Hematopoietic multipotent progenitor cell treated with erythropoietin and hydrocortisone succinate and interleukin-3 and kit ligand, for 4 days (in vitro differentiated cells): ENCODE results near the gene SCCPDH.
"Not testable (repeated sequence)": the region's sequence is repeated elsewhere in the genome, so short reads cannot be mapped to it uniquely, and the experiment has no call there.

Source experiments
- DNase-seq: peaks from one replicate; pipeline ENCODE4 v3.0.0-alpha.2; 2015

Gene SCCPDH

DNA sequence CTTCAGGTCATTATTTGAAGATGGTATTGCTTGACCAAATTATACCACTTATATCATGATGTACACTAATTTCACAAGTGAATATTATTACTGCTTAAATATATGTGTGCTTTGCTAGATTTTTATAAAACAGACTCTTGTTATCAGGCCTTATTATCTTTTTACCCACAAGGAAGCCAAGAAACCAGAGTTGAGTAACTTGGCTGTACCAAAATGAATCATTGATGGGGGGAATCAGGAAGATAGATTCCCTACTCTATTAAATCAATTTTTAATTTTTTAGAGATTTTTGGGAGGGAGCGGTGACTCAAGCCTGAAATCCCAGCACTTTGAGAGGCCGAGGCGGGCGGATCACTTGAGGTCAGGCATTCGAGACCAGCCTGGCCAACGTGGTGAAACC is 16.0 kb upstream of the SCCPDH start:
- DNase-seq, result peak; percentile 75

DNA sequence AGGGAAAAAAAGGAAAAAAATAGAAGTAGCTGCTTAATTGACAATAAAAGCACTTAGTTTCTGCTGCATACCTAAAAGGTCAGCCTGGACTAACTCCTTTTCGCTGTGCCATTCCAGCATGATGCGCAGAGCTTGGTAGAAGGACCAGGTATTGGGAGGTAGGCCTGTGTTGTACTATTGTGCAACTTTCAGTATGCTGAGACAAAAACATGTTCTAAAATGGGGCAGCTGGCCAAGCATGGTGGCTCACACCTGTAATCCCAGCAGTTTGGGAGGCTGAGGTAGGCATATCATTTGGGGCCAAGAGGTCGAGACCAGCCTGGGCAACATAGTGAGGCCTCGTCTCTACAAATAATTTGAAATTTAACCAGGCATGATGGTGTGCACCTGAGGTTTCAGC is 15.0 kb upstream of the SCCPDH start:
- DNase-seq, result no peak

- peak; percentile 62 for DNase-seq
Observed at GRCh38 chr1:246709835-246710234, 14.4 kb upstream of the SCCPDH start.

DNA sequence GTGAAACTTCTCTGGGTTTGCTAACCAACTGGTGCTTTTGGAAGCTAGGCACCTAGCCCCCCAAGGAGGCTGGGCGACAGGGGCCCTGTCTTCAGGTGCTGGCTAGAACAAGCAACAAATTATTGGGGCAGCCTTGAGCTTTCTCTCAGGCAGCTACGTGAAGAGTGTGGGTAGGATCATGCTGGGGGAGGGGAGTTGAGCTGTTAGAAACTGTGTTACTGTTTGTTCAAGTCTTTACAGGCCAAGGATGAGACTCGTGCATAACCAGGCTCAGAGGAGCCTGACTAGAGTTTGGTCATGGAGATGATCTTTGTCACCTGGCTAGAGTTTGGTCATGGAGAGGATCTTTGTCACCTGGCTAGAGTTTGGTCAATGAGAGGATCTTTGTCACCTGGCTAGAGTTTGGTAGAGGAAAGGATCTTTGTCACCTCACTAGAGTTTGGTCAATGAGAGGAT is 12.6 kb upstream of the SCCPDH start:
- DNase-seq, result no peak

DNA sequence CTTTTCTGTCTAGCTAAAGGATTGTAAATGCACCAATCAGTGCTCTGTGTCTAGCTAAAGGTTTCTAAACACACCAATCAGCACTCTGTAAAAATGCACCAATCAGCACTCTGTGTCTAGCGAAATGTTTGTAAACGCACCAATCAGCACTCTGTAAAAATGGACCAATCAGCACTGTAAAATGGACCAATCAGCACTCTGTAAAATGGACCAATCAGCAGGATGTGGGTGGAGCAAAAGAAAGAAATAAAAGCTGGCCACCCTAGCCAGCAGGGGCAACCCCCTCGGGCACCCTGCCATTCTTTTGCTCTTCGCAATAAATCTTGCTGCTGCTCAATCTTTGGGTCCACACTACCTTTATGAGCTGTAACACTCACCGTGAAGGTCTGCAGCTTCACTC is 11.8 kb upstream of the SCCPDH start:
- DNase-seq, result not testable (repeated sequence)

DNA sequence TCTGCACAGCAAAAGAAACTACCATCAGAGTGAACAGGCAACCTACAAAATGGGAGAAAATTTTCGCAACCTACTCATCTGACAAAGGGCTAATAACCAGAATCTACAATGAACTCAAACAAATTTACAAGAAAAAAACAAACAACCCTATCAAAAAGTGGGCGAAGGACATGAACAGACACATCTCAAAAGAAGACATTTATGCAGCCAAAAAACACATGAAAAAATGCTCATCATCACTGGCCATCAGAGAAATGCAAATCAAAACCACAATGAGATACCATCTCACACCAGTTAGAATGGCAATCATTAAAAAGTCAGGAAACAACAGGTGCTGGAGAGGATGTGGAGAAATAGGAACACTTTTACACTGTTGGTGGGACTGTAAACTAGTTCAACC is 4.8 kb upstream of the SCCPDH start:
- DNase-seq, result not testable (repeated sequence)

- DNase-seq, result not testable (repeated sequence)
Observed at GRCh38 chr1:246720814-246721213, 3.4 kb upstream of the SCCPDH start.

- DNase-seq, result no peak
Observed at GRCh38 chr1:246722720-246723119, 1.5 kb upstream of the SCCPDH start.

- peak; percentile 79 for DNase-seq
Observed at GRCh38 chr1:246724731-246725095, 504 bp downstream of the SCCPDH start.

DNA sequence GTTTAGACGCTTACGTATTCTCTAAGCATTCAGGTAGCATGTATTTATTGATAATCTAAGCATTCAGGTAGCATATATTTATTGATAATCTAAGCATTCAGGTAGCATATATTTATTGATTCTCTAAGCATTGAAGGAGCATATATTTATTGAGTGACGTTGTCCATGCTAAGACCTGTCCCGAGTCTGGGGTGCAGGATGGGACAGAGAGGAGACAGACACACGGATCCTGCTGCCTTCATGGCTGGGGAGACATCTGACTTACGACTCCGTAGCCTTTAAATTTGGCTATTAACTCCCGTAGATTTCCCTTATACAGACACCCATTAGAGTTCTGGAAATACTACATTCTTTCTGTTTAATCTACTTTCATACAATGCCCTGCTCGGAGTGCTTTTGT is 982 bp downstream of the SCCPDH start:
- peak; percentile 30 for DNase-seq

GRCh38 chr1:246726255-246726679 is 2.1 kb downstream of the SCCPDH start:
- DNase-seq, result peak; percentile 51

GRCh38 chr1:246726881-246727280 is 2.7 kb downstream of the SCCPDH start:
- DNase-seq, result no peak

GRCh38 chr1:246727594-246727993 is 3.4 kb downstream of the SCCPDH start:
- DNase-seq, result no peak

GRCh38 chr1:246728311-246728710 is 4.1 kb downstream of the SCCPDH start:
- no peak for DNase-seq

- not testable (repeated sequence) for DNase-seq
Observed at GRCh38 chr1:246729040-246729439, 4.8 kb downstream of the SCCPDH start.

DNA sequence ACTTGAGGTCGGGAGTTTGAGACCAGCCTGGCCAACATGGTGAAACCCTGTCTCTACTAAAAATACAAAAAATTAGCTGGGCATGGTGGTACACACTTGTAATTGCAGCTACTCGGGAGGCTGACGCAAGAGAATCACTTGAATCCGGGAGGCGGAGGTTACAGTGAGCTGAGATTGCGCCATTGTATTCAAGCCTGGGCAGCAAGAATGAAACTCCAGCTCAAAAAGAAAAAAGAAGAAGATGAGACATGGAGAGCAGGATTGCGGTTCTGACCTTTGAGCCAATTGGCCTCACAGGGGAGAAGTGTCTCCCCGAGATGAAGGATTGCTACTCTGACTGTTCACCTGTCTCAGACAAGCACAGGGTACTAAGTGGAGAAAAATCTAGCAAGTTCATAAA is 6.6 kb downstream of the SCCPDH start:
- DNase-seq, result no peak

DNA sequence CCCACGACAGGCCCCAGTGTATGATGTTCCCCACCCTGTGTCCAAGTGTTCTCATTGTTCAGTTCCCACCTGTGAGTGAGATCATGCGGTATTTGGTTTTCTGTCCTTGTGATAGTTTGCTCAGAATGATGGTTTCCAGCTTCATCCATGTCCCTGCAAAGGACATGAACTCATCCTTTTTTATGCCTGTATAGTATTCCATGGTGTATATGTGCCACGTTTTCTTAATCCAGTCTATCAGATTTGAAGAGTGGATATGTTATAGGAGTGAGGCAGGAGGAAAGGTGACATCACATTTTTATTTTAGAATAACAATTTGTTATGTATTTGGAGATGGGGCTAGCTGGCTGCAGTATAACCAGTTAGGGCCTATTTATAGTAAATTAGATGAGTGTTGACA is 7.7 kb downstream of the SCCPDH start:
- not testable (repeated sequence) for DNase-seq

GRCh38 chr1:246733704-246734103 is 9.5 kb downstream of the SCCPDH start:
- no peak for DNase-seq

DNA sequence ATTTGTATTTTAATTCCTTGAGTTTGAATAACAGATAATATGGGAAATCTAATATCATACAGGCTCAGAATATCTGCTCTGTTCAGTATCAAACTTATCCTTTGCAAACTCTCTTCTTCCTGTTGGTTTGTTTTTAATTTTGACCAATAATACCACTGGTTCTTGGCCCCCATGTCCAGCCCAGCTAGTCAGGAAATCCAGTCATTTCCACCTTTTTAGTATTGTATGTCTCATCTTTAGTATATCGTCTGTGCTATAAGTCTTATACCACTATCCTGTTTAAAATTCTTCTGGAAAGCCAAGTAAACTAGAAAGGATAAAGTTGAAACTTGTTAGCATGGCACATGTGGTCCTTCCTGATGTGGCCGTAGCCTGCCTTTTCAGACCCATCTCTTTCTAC is 10.7 kb downstream of the SCCPDH start:
- no peak for DNase-seq

GRCh38 chr1:246735735-246736134 is 11.5 kb downstream of the SCCPDH start:
- no peak for DNase-seq

GRCh38 chr1:246742396-246742795 is 18.2 kb downstream of the SCCPDH start:
- no peak for DNase-seq

GRCh38 chr1:246746155-246746554 is 21.9 kb downstream of the SCCPDH start:
- DNase-seq, result not testable (repeated sequence)

DNA sequence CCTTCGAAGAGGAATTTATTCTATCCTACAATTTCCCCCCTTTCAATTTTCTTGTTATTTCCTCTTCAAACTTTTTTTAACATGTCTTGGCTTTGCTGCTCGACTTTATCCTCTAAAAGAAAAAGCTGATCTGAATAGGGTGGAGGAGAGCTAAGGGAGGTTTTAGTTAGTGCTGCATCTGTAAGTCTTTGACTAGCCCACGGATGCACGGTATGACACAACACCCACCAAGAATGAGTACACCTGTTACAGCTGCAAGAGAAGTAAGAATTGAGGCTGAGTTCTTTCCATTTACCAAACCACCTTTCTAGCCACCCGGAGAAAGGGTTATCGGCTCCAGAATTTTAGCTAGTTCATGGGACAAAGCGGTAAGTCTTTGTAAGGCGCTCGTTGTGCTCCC is 23.8 kb downstream of the SCCPDH start:
- no peak for DNase-seq

DNA sequence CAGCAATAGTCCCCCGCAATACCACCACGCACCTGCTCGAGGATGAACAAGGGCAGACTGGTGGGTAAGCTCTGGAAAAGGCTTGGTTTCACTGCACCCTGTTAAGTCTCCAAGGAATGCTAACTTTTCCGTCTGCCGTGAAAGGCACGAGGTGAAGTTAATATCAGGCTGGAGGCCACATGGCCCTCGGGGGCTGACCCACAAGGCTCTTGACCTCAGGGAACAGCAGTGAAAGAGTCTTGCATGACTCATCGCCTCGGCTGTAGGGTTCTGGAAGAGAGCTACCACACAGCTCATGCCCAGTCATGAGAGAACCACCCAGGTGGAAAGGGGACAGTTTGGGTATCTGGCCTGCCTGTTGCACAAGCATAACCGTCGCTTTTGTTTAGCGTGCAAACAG is 24.7 kb downstream of the SCCPDH start:
- peak; percentile 30 for DNase-seq

GRCh38 chr1:246750752-246751151 is 26.5 kb downstream of the SCCPDH start:
- no peak for DNase-seq
